ENCODE measurements around the gene NTNG1.
"Not testable (repeated sequence)": the region's sequence is repeated elsewhere in the genome, so short reads cannot be mapped to it uniquely, and the experiment has no call there.

Gene NTNG1

GRCh38 chr1:107196973-107197562 is 56.2 kb downstream of the NTNG1 start:
- DNase-seq (ENCODE audit: low read depth, low spot score), result no peak

GRCh38 chr1:107198561-107198960 is 57.7 kb downstream of the NTNG1 start:
- no peak for DNase-seq (ENCODE audit: low read depth, low spot score)

GRCh38 chr1:107200631-107201030 is 59.8 kb downstream of the NTNG1 start:
- no peak for DNase-seq (ENCODE audit: low read depth, low spot score)

GRCh38 chr1:107202007-107202406 is 61.2 kb downstream of the NTNG1 start:
- DNase-seq (ENCODE audit: low read depth, low spot score), result no peak

GRCh38 chr1:107213225-107213624 is 72.4 kb downstream of the NTNG1 start:
- DNase-seq (ENCODE audit: low read depth, low spot score), result no peak

GRCh38 chr1:107220036-107220435 is 79.2 kb downstream of the NTNG1 start:
- no peak for DNase-seq (ENCODE audit: low read depth, low spot score)

- DNase-seq (ENCODE audit: low read depth, low spot score), result no peak
Measured at GRCh38 chr1:107225706-107226105, 84.9 kb downstream of the NTNG1 start.

GRCh38 chr1:107228704-107229371 is 88.0 kb downstream of the NTNG1 start:
- DNase-seq (ENCODE audit: low read depth, low spot score), result no peak

GRCh38 chr1:107229711-107230110 is 88.9 kb downstream of the NTNG1 start:
- DNase-seq (ENCODE audit: low read depth, low spot score), result no peak

GRCh38 chr1:107230121-107230520 is 89.3 kb downstream of the NTNG1 start:
- no peak for DNase-seq (ENCODE audit: low read depth, low spot score)

GRCh38 chr1:107231291-107231690 is 90.5 kb downstream of the NTNG1 start:
- DNase-seq (ENCODE audit: low read depth, low spot score), result no peak

- DNase-seq (ENCODE audit: low read depth, low spot score), result no peak
Measured at GRCh38 chr1:107232426-107232825, 91.6 kb downstream of the NTNG1 start.

- DNase-seq (ENCODE audit: low read depth, low spot score), result not testable (repeated sequence)
Measured at GRCh38 chr1:107236760-107237159, 95.9 kb downstream of the NTNG1 start.

GRCh38 chr1:107243461-107243860 is 102.6 kb downstream of the NTNG1 start:
- DNase-seq (ENCODE audit: low read depth, low spot score), result no peak

- no peak for DNase-seq (ENCODE audit: low read depth, low spot score)
Measured at GRCh38 chr1:107244709-107245500, 104.1 kb downstream of the NTNG1 start.

- DNase-seq (ENCODE audit: low read depth, low spot score), result no peak
Measured at GRCh38 chr1:107246775-107247345, 106.0 kb downstream of the NTNG1 start.

GRCh38 chr1:107247679-107248078 is 106.8 kb downstream of the NTNG1 start:
- DNase-seq (ENCODE audit: low read depth, low spot score), result no peak

- DNase-seq (ENCODE audit: low read depth, low spot score), result no peak
Measured at GRCh38 chr1:107250169-107250568, 109.3 kb downstream of the NTNG1 start.

GRCh38 chr1:107251083-107251482 is 110.2 kb downstream of the NTNG1 start:
- DNase-seq (ENCODE audit: low read depth, low spot score), result no peak

- DNase-seq (ENCODE audit: low read depth, low spot score), result no peak
Measured at GRCh38 chr1:107251839-107252238, 111.0 kb downstream of the NTNG1 start.

- no peak for DNase-seq (ENCODE audit: low read depth, low spot score)
Measured at GRCh38 chr1:107252271-107252670, 111.4 kb downstream of the NTNG1 start.

- no peak for DNase-seq (ENCODE audit: low read depth, low spot score)
Measured at GRCh38 chr1:107254306-107254705, 113.5 kb downstream of the NTNG1 start.

Measured in smooth muscle cell of the brain vasculature (primary cell).